Measurements from ENCODE around the gene ANKS3. TPM values are rescaled to one million over a fixed set of nuclear protein-coding genes. Genes with fewer than 3 reads are reported as not detected.

ANKS3 gene
- polyA plus RNA-seq, 1 donor (not counting 4 experiments of a cell fraction or from before 2014, with no cell fraction given) = 11.7 TPM

DNA sequence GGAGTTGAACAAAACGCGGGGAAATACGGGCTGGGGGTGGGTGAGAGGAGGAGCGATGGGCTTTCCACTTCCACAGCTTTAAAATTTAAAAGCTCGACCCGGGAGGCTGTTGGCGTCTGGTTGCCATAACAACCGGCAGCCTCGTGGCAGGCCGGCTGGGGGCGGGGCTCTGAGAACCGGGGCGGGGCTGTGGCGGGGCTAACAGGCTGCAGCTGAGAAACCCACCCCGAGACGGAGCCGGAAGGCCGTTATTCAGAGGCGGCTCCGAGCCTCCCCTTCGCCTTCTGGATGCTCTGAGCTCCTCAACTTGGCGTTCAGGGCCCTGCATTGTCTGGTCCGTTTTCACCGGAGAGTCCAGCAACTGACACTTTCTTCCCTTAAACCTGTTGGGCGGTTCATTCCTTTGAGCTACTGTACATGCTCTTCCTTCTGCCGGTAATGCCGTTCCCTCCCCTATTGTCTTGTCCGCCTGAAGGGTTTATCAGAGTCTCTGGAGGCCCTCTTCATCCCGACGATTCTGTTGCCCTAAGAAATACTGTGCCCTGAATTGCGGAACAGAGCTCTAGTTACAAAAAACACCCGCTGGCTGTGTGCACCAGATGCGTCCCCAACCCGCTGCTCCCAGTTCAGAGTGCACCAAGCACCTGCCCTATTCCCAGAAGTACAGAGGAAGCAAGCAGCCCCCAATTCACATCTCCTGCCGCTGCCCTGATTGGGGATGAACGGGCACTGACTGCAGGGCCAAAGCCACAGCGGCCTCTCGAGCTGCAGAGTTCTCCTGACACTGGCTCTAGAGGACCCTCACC is 862 bp upstream of the ANKS3 start:
- Histone ChIP-seq H3K4me3 (ENCODE audit: control insufficient read depth in 2 of 3, extremely low read depth in 1 of 3, insufficient read depth in 2 of 3, low read depth in 1 of 3, low read length in 3 of 3) (peak overlapping the region; percentile 65 to 86 (median 70)), H2AFZ (ENCODE audit: control insufficient read depth, low read length) (peak overlapping the region; percentile 95), H3K9me3 (ENCODE audit: control insufficient read depth, low read depth, low read length) (no peaks in the 10 kb centered on the region), H3K27me3 (ENCODE audit: control insufficient read depth, extremely low read depth, insufficient read depth, low read length) (peaks cover 3% of the 10 kb centered on the region), H3K36me3 (ENCODE audit: control insufficient read depth in 2 of 2, extremely low read depth in 1 of 2, insufficient read depth in 2 of 2, low read length in 2 of 2) (peaks cover 8 to 9% of the 10 kb centered on the region in 2 experiments), H3K4me1 (ENCODE audit: control insufficient read depth, extremely low read depth, insufficient read depth, low read length) (peaks cover 5% of the 10 kb centered on the region), H4K20me1 (ENCODE audit: control insufficient read depth, extremely low read depth, insufficient read depth, low read length) (no peaks in the 10 kb centered on the region), H3K9me1 (ENCODE audit: control insufficient read depth, extremely low read depth, insufficient read depth, low read length) (no peaks in the 10 kb centered on the region), H3K27ac (ENCODE audit: control insufficient read depth, insufficient read depth, low read length) (peak overlapping the region; percentile 37), H3K79me2 (ENCODE audit: control insufficient read depth, insufficient read depth, low read length) (peaks cover 27% of the 10 kb centered on the region), H3K4me2 (ENCODE audit: control insufficient read depth, extremely low read depth, insufficient read depth, low read depth, low read length) (peak overlapping the region; percentile 72), H3K9ac (ENCODE audit: control insufficient read depth, extremely low read depth, insufficient read depth, low read length) (peak overlapping the region; percentile 84)
- TF ChIP-seq EZH2 (IDR thresholded peaks at IDR 0.05; ENCODE audit: low read length) = no peak
- TF ChIP-seq CTCF (optimal IDR thresholded peaks at IDR 0.05 in 1 of 3, IDR thresholded peaks at IDR 0.05 in 1 of 3, conservative IDR thresholded peaks at IDR 0.05 in 1 of 3; ENCODE audit: extremely low read depth in 1 of 3, insufficient read depth in 2 of 3, low read length in 3 of 3) = no peak
- dilution Hi-C loops (cut with MboI; ENCODE audit: extremely low pct_ligation_motif_present, low sequenced_read_pairs) = no loop called here
- FAIRE-seq = no peak
- DNase-seq (ENCODE audit: low read depth, low spot score) = no peak

GRCh38 chr16:4733747-4734062 is 366 bp downstream of the ANKS3 start:
- FAIRE-seq (no peak), DNase-seq (ENCODE audit: low read depth, low spot score) (no peak)
- H3K4me1 ChIP-seq (ENCODE audit: control insufficient read depth, extremely low read depth, insufficient read depth, low read length) = peaks cover 5% of the 10 kb centered on the region
- H3K36me3 ChIP-seq (ENCODE audit: control insufficient read depth in 2 of 2, extremely low read depth in 1 of 2, insufficient read depth in 2 of 2, low read length in 2 of 2) = peaks cover 14 to 15% of the 10 kb centered on the region in 2 experiments
- peaks cover 3% of the 10 kb centered on the region for H3K27me3 ChIP-seq (ENCODE audit: control insufficient read depth, extremely low read depth, insufficient read depth, low read length)
- H3K79me2 ChIP-seq (ENCODE audit: control insufficient read depth, insufficient read depth, low read length) = peaks cover 30% of the 10 kb centered on the region
- peak overlapping the region; percentile 80 for H3K4me2 ChIP-seq (ENCODE audit: control insufficient read depth, extremely low read depth, insufficient read depth, low read depth, low read length)
- H3K9ac ChIP-seq (ENCODE audit: control insufficient read depth, extremely low read depth, insufficient read depth, low read length) = peak overlapping the region; percentile 84
- no peaks in the 10 kb centered on the region for H4K20me1 ChIP-seq (ENCODE audit: control insufficient read depth, extremely low read depth, insufficient read depth, low read length)
- peak overlapping the region; percentile 65 to 86 (median 70) for H3K4me3 ChIP-seq (ENCODE audit: control insufficient read depth in 2 of 3, extremely low read depth in 1 of 3, insufficient read depth in 2 of 3, low read depth in 1 of 3, low read length in 3 of 3)
- dilution Hi-C loops (cut with MboI; ENCODE audit: extremely low pct_ligation_motif_present, low sequenced_read_pairs) = no loop called here
- no peak for TF ChIP-seq EZH2 (IDR thresholded peaks at IDR 0.05; ENCODE audit: low read length)
- no peak for TF ChIP-seq CTCF (optimal IDR thresholded peaks at IDR 0.05 in 1 of 3, IDR thresholded peaks at IDR 0.05 in 1 of 3, conservative IDR thresholded peaks at IDR 0.05 in 1 of 3; ENCODE audit: extremely low read depth in 1 of 3, insufficient read depth in 2 of 3, low read length in 3 of 3)
- H3K9me3 ChIP-seq (ENCODE audit: control insufficient read depth, low read depth, low read length) = no peaks in the 10 kb centered on the region
- H2AFZ ChIP-seq (ENCODE audit: control insufficient read depth, low read length) = peak overlapping the region; percentile 88
- H3K27ac ChIP-seq (ENCODE audit: control insufficient read depth, insufficient read depth, low read length) = peak overlapping the region; percentile 37
- no peaks in the 10 kb centered on the region for H3K9me1 ChIP-seq (ENCODE audit: control insufficient read depth, extremely low read depth, insufficient read depth, low read length)

Data from keratinocyte (primary cell).